ENCODE data around the gene SPON1. TPM values are rescaled to one million over a fixed set of nuclear protein-coding genes. Genes with fewer than 3 reads are reported as not detected.

Gene SPON1
- total and polyA plus RNA-seq, 12 donors: 2.7 to 116 (median 34.4) TPM

DNA sequence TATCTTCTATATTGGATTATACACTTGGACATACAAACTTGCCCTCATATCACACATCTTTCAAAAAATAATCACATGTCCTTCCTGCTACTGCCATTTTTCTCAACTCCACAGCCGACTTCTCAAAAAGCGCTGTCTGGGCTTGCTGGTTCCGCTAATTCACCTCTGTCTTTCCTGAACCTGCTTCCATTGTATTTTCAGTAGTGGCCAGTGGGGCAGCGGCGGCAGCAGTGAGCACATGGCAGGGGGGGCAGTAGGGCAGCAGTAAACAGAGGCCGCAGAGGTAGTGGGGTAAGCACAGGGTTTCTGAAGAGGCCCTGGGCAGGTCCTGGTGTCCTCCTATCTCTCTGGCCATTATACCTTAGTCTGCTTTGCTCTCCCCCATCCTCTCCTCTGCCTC lies 270.1 kb downstream of the SPON1 start:
- H3K9me3 ChIP-seq (replicated peaks in 1 of 3): no peaks in the 10 kb centered on the region
- WGBS, 4 donors: 58 to 69% (median 62%) methylated on average over 3 to 6 of the region's 6 CpGs
- no peaks in the 10 kb centered on the region for H3K36me3 ChIP-seq (replicated peaks in 1 of 2)
- DNase-seq: no peak
- TF ChIP-seq POLR2A (IDR thresholded peaks at IDR 0.05) (no peak), CTCF (IDR thresholded peaks at IDR 0.05) (peak in 3 of 6 experiments; percentile 11 to 19 (median 12))
- intact Hi-C loops (cut with DNase I): no loop called here
- H3K4me3 ChIP-seq: no peak overlapping the region
- no peaks in the 10 kb centered on the region for H3K4me1 ChIP-seq (replicated peaks in 1 of 2)
- H3K27ac ChIP-seq: no peak overlapping the region
- no peaks in the 10 kb centered on the region for H3K27me3 ChIP-seq

GRCh38 chr11:14234446-14234845 lies 271.9 kb downstream of the SPON1 start:
- intact Hi-C loops (cut with DNase I): no loop called here
- Histone ChIP-seq H3K27me3 (no peaks in the 10 kb centered on the region), H3K4me3 (no peak overlapping the region), H3K27ac (no peak overlapping the region), H3K9me3 (replicated peaks in 1 of 3) (no peaks in the 10 kb centered on the region), H3K4me1 (replicated peaks in 1 of 2) (no peaks in the 10 kb centered on the region), H3K36me3 (replicated peaks in 1 of 2) (no peaks in the 10 kb centered on the region)
- no peak for DNase-seq
- WGBS, 4 donors: 61 to 85% (median 74%) methylated on average over 6 of the region's 6 CpGs
- no peak for TF ChIP-seq CTCF (IDR thresholded peaks at IDR 0.05)
- TF ChIP-seq POLR2A (IDR thresholded peaks at IDR 0.05): no peak

GRCh38 chr11:14235701-14236100 lies 273.2 kb downstream of the SPON1 start:
- intact Hi-C loops (cut with DNase I): no loop called here
- DNase-seq: no peak
- WGBS, 4 donors: 76 to 100% (median 83%) methylated on average over 1 of the region's 1 CpG
- TF ChIP-seq POLR2A (IDR thresholded peaks at IDR 0.05) (no peak), CTCF (IDR thresholded peaks at IDR 0.05) (no peak)
- no peaks in the 10 kb centered on the region for H3K27me3 ChIP-seq
- H3K4me3 ChIP-seq: no peak overlapping the region
- H3K36me3 ChIP-seq (replicated peaks in 1 of 2): no peaks in the 10 kb centered on the region
- no peak overlapping the region for H3K27ac ChIP-seq
- no peaks in the 10 kb centered on the region for H3K9me3 ChIP-seq (replicated peaks in 1 of 3)
- no peaks in the 10 kb centered on the region for H3K4me1 ChIP-seq (replicated peaks in 1 of 2)

- no peak for TF ChIP-seq CTCF (IDR thresholded peaks at IDR 0.05)
- no peak for TF ChIP-seq POLR2A (IDR thresholded peaks at IDR 0.05)
- WGBS, 4 donors: 65 to 76% (median 69%) methylated on average over 9 of the region's 9 CpGs
- Histone ChIP-seq H3K9me3 (replicated peaks in 1 of 3) (no peaks in the 10 kb centered on the region), H3K36me3 (replicated peaks in 1 of 2) (no peaks in the 10 kb centered on the region), H3K27me3 (no peaks in the 10 kb centered on the region), H3K4me1 (replicated peaks in 1 of 2) (no peaks in the 10 kb centered on the region), H3K27ac (peak overlapping the region in 1 of 5 donors; percentile 13), H3K4me3 (no peak overlapping the region)
- intact Hi-C loops (cut with DNase I): no loop called here
- DNase-seq: peak in 2 of 7 donors; percentile 23 to 26
Observed at GRCh38 chr11:14237444-14237961, 275.0 kb downstream of the SPON1 start.
